Kidney epithelial cell (primary cell): Measurements from ENCODE around the gene TDRD6. TPM values are rescaled to one million over a fixed set of nuclear protein-coding genes. Genes with fewer than 3 reads are reported as not detected.

Experiments used
- DNase-seq: peaks from one replicate; pipeline ENCODE4 v3.0.0-alpha.2; 2010; ENCODE audit warnings: low read depth
- H3K27me3 ChIP-seq: 2 replicates; pipeline ENCODE4 v1.6.0; 2011; ENCODE audit warnings: low read length; ENCODE audit not compliant: control insufficient read depth, insufficient read depth
- H3K36me3 ChIP-seq: 2 replicates; pipeline ENCODE4 v1.5.1; 2011; ENCODE audit warnings: low read length; ENCODE audit not compliant: control insufficient read depth, insufficient read depth
- H3K4me3 ChIP-seq: 2 replicates; pipeline ENCODE4 v1.5.1; 2011; ENCODE audit warnings: low read depth, mild to moderate bottlenecking, control low read depth, low read length
- CTCF ChIP-seq: IDR thresholded peaks from 2 replicates; pipeline ENCODE4 v1.5.1; 2011; ENCODE audit warnings: mild to moderate bottlenecking, moderate library complexity, low read length, control low read depth, inconsistent platforms; ENCODE audit not compliant: insufficient read depth, poor library complexity, severe bottlenecking
- total RNA-seq: library from RNA; depleted of rRNA; stranded (reverse); fragments of >200 nt; gene quantifications from 2 replicates; pipeline ENCODE4 v1.2.3, GENCODE V29; 2015

TDRD6 gene
- total RNA-seq, 1 donor from 2014 or later, result 0.08 TPM

- no peaks in the 10 kb centered on the region for H3K27me3 ChIP-seq
- H3K36me3 ChIP-seq, result no peaks in the 10 kb centered on the region
- no peak for TF ChIP-seq CTCF
- no peak overlapping the region for H3K4me3 ChIP-seq
- DNase-seq, result no peak
These were observed 10.9 kb upstream of the TDRD6 start for GRCh38 chr6:46676604-46677313.

GRCh38 chr6:46677314-46677654, 10.4 kb upstream of the TDRD6 start:
- H3K27me3 ChIP-seq, result no peaks in the 10 kb centered on the region
- H3K36me3 ChIP-seq, result no peaks in the 10 kb centered on the region
- DNase-seq, result no peak
- peak; percentile 63 for TF ChIP-seq CTCF
- no peak overlapping the region for H3K4me3 ChIP-seq

- no peaks in the 10 kb centered on the region for H3K27me3 ChIP-seq
- H3K36me3 ChIP-seq, result no peaks in the 10 kb centered on the region
- no peak for DNase-seq
- no peak for TF ChIP-seq CTCF
- H3K4me3 ChIP-seq, result no peak overlapping the region
These were observed 2.9 kb upstream of the TDRD6 start for GRCh38 chr6:46684771-46685170.

- no peaks in the 10 kb centered on the region for H3K27me3 ChIP-seq
- no peaks in the 10 kb centered on the region for H3K36me3 ChIP-seq
- H3K4me3 ChIP-seq, result no peak overlapping the region
- no peak for DNase-seq
- TF ChIP-seq CTCF, result no peak
These were observed 656 bp downstream of the TDRD6 start for GRCh38 chr6:46688117-46688965.

GRCh38 chr6:46688966-46689335, 1.3 kb downstream of the TDRD6 start:
- TF ChIP-seq CTCF, result no peak
- H3K36me3 ChIP-seq, result no peaks in the 10 kb centered on the region
- no peak for DNase-seq
- no peak overlapping the region for H3K4me3 ChIP-seq
- no peaks in the 10 kb centered on the region for H3K27me3 ChIP-seq
